ENCODE data around the gene AIG1.

DNA sequence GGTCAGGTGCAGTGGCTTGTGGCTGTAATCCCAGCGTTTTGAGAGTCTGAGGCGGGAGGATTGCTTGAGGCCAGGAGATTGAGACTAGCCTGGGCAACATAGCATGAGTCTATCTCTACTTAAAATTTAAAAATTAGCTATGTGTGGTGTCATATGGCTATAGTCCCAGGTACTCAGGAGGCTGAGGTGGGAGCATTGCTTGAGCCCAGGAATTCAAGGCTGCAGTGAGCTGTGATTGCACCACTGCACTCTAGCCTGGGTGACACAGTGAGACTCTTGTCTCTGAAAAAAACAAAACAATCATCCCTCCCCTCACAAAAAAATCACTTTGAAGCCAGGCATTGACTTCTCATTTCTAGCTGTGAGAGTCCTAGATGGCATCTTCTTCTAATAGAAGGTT lies 32.1 kb downstream of the AIG1 start:
- TF ChIP-seq, protein P1, sequence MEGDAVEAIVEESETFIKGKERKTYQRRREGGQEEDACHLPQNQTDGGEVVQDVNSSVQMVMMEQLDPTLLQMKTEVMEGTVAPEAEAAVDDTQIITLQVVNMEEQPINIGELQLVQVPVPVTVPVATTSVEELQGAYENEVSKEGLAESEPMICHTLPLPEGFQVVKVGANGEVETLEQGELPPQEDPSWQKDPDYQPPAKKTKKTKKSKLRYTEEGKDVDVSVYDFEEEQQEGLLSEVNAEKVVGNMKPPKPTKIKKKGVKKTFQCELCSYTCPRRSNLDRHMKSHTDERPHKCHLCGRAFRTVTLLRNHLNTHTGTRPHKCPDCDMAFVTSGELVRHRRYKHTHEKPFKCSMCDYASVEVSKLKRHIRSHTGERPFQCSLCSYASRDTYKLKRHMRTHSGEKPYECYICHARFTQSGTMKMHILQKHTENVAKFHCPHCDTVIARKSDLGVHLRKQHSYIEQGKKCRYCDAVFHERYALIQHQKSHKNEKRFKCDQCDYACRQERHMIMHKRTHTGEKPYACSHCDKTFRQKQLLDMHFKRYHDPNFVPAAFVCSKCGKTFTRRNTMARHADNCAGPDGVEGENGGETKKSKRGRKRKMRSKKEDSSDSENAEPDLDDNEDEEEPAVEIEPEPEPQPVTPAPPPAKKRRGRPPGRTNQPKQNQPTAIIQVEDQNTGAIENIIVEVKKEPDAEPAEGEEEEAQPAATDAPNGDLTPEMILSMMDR (IDR thresholded peaks at IDR 0.05) = no peak
- TF ChIP-seq POLR2AphosphoS5 (IDR thresholded peaks at IDR 0.05) (no peak), POLR2A (IDR thresholded peaks at IDR 0.05) (no peak), EP300 (IDR thresholded peaks at IDR 0.05) (no peak)
